Activated CD8-positive, alpha-beta memory T cell treated with anti-CD3 and anti-CD28 coated beads, Interleukin-2, amount 50 U/mL, for 4 hours (primary cell): Measurements from ENCODE around the gene HSPB1.
"Not testable (repeated sequence)": the region's sequence is repeated elsewhere in the genome, so short reads cannot be mapped to it uniquely, and the experiment has no call there.

Source experiments
- DNase-seq: peaks from one replicate; pipeline ENCODE4 v3.0.0-alpha.2; 2020

The HSPB1 gene

GRCh38 chr7:76282344-76283253 is 19.9 kb upstream of the HSPB1 start:
- no peak for DNase-seq

DNA sequence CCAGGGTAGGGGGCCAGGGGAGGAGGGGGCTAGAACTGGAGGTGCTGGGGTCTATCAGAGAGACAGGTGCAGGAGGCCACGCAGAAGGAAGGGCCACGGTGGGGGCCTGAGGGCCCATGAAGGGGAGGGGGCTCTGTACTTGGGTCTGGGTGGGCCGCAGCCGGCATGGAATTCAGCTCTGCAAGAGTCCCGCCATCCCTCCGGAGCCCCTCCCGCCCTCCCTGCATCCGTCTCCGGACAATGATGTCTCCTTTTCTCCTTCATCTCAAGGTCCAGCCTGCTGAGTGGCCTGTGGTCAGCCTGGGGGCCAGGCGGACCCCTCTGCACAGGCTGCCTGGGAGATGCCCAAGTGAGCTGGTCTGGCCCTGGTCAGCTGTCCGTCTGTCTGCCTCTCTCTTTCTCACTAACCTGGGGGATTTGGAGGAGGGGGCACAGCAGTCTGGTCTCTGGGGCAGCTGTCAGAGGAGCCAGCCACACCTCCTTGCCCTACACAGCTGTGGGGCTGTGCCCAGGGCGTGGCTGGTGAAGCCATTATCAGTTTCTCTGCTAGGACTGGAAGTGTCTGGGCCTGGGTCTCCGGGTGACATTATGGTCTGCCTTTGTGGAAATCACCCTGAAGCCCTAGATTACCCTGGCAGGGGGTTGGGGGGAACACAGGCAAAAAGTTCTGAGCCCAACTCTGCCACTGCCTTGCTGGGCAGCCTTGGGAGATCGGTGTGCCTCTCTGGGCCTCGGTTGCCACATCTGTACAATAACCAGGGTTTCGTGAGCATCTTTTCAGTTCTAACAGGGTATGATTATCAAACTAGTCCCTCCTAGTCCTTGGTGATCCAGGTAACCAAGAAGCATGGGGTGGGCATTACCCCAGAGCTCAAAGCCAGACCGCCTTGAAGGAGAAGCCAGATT is 19.0 kb upstream of the HSPB1 start:
- DNase-seq = no peak

- no peak for DNase-seq
Observed at GRCh38 chr7:76285604-76286374, 16.7 kb upstream of the HSPB1 start.

- no peak for DNase-seq
Observed at GRCh38 chr7:76286842-76287403, 15.6 kb upstream of the HSPB1 start.

GRCh38 chr7:76290847-76291350 is 11.6 kb upstream of the HSPB1 start:
- not testable (repeated sequence) for DNase-seq

DNA sequence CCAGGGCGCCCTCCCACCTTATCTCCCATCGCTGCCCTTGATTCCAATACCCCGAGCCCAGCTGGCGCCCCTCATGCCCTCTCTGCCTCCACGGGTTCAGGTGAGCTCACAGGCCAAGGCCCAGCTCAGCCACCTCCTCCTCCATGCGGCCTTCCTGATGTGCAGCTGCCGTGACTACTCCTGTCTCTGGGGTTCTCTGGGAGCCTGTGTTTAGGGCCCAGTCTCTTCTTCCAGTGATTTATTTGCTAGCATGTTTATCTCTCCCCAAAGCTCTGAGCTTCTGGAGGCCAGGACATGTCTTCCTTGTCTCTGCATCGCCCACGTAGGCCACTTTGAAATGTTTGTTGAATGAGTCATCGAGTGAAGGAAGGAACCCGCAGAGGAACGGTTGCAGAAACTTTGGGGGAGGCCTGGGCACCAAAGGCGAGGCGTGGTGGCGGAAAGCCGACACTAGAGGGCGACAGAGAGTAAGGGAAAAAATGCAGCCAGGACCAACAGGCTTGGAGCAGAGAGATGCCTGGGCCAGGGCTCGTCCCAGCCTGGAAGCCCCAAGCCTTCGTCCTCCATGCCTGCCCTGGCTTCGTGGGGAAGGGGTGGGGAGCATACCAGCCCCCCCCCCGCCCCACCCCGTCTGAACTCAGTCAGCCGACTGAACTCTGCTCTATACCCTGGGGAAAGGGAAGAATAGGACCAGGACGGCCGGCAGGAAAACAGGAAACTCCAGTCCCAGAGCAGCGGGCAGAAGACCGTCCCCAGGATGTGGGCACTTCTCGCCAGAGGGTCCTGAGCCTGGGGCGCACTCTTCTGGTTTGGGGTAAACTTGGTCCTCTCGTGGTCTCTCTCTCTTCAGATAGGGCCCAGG is 10.9 kb upstream of the HSPB1 start:
- peak; percentile 87 for DNase-seq

GRCh38 chr7:76292213-76292573 is 10.3 kb upstream of the HSPB1 start:
- DNase-seq = no peak

DNA sequence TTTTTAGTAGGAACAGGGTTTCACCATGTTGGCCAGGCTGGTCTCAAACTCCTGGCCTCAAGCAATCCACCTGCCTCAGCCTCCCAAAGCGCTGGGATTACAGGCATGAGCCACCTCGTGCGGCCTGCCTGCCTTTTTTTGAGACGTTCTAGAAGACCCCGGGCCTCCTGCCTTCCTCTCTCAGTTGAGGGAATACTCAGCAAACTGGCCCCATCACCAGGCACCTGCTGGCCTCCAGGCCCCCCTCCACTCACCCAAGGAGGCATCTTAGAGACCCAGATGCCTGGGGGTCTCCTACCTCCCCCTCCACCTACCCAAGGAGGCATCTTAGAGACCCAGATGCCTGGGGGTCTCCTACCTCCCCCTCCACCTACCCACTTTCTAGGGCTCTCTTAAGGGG is 9.6 kb upstream of the HSPB1 start:
- DNase-seq = not testable (repeated sequence)

DNA sequence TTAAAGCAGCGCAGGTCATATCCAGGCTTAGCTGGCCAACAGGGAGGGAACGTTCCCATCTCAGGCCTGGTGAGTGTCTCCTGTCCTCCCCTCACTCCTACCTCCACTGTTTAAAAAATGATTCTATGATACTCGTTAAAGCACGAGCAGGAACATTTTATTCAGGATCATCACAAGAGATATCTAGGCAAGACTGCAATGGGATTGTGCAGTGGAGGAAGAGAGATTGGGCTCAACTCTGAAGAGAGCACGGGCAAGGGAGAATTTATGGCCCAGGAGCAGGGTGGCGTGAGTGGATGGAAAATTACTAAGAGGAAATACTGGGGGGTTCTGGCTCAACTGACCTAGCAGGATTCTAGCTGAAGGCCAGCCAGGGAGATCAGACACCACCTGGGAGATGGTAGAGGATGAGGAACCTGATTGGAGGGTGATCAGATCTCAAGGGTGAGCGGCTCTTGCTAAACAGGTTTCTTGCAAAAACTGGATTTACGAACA is 9.0 kb upstream of the HSPB1 start:
- DNase-seq = no peak

GRCh38 chr7:76294344-76295024 is 8.0 kb upstream of the HSPB1 start:
- DNase-seq = no peak

GRCh38 chr7:76296743-76297740 is 5.4 kb upstream of the HSPB1 start:
- DNase-seq = no peak

- DNase-seq = no peak
Observed at GRCh38 chr7:76300166-76300731, 2.2 kb upstream of the HSPB1 start.

GRCh38 chr7:76301000-76301399 is 1.5 kb upstream of the HSPB1 start:
- DNase-seq = no peak

GRCh38 chr7:76303202-76304147 is 1.0 kb downstream of the HSPB1 start:
- DNase-seq = peak; percentile 79

DNA sequence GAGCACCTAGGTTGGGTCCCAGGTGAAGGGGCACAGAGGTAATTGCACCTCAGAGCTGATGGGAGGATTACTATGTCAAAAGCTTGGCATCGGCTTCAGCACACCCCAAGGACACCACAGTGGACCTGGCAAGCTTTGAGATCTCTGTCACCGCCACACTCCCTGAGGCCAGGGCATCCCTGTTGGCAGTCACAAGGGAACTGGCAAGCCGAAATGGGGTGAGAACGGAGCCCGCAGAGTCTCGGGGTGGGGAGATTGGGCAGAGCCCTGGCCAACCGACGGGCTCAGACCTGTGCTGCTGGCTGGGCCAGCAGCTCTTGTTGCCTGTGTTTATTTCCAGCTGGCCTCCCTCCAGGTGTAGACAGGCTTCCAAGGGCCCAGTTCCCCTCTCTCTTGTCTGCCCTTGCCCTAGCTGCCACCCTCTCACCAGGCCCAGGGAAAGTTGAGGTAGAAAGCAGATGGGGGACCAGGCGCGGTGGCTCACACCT is 2.5 kb downstream of the HSPB1 start:
- no peak for DNase-seq

GRCh38 chr7:76308874-76309273 is 6.4 kb downstream of the HSPB1 start:
- DNase-seq = not testable (repeated sequence)

DNA sequence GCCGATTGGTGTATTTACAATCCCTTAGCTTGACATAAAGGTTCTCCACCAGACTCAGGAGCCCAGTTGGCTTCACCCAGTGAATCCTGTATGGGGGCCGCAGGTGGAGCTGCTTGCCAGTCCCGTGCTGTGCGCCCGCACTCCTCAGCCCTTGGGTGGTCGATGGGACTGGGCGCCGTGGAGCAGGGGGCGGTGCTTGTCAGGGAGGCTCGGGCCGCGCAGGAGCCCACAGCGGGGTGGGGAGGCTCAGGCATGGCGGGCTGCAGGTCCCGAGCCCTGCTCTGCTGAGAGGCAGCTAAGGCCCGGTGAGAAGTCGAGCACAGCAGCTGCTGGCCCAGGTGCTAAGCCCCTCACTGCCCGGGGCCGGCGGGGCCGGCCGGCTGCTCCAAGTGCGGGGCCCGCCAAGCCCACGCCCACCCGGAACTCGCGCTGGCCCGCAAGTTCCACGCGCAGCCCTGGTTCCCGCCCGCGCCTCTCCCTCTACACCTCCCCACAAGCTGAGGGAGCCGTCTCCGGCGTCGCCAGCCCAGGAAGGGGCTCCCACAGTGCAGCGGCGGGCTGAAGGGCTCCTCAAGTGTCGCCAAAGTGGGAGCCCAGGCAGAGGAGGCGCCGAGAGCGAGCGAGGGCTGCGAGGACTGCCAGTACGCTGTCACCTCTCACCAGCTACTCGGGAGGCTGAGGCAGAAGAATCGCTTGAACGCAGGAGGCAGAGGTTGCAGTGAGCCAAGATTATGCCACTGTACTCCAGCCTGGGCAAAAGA is 7.0 kb downstream of the HSPB1 start:
- DNase-seq = not testable (repeated sequence)
